Measurements from ENCODE around the gene CNPY1.
A peak's percentile ranks its signal among the peaks of the same experiment; 100 is the strongest.
"Not testable (repeated sequence)": the region's sequence is repeated elsewhere in the genome, so short reads cannot be mapped to it uniquely, and the experiment has no call there.

CNPY1 gene

GRCh38 chr7:155546449-155546848 lies at the start of gene CNPY1:
TSS of gene CNPY1 (minus strand) at chr7:155546559. CDS start at chr7:155545929, 630 bp downstream.
- not testable (repeated sequence) for DNase-seq (ENCODE audit: low read depth, low spot score)

DNA sequence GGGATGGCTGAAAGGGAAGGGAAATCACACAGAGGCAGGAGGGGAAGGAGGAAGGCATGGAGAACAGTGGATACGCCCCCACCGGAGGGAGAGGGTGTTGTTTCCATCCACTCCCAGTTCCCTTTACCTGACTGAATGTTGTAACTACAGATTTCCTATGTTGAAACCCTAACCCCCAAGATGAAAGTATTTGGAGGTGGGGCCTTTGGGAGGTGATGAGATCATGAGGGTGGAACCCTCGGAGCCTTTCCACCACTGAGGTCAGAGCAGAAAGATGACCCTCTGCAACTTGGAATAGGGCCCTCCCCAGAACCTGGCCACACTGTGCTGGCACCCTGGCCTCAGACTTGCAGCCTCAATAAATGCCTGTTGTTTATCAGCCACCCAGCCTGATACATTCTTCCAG lies 48.6 kb upstream of the CNPY1 start:
- peak; percentile 44 for DNase-seq (ENCODE audit: low read depth, low spot score)

DNA sequence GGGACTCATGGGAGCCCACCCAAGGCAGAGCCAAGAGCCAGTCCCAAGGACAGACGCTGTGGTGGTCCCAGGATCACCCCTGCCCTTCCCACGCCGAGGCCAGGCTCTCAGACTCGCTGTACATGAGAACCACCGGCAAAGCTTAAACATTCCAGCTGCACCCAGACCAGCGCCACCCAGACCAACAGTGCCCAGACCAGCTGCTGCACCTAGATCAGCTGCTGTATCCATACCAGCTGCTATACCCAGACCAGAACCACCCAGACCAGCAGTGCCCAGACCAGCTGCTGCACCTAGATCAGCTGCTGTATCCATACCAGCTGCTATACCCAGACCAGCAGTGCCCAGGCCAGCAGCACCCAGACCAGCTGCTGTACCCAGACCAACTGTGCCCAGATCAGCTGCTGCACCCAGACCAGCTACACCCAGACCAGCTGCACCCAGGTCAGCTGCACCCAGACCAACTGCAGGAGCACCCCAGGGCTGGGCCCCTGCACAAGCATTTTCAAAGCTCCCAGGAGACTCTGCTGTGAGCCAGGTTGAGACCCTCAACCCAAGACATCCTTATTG lies 47.9 kb upstream of the CNPY1 start:
- no peak for DNase-seq (ENCODE audit: low read depth, low spot score)

DNA sequence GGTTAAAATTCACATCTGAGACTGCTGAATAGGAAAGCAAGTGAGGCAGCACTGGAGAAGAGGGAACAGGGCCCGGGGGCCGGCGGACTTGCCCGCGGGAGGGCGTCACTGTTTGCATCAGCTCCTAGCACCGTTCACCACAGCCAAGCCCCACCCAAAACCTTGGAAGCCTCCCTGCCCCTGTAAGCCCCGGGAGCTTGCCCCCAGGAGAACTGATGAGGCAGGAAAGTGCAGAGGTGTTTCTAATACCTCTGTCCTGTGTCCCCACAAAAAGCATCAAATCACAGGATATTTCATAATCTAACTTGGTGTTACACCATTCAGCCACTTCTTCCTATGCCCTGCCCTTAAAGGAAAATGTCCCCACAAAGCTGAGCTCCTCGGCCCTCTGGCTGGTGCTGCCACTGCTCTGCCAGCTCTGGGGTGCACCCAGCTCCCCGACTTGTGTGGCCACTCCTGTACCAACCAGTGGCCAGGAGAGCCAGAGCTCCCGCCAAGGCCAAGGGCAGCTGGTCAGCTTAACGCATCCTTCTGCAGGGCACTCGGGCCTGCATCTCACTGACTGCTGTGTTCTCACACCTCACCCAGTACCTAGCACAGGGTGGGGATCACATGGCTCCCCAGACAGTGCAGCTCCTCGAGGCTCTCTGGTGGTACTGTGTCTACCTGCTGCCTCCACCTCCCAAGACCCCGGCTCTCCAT lies 47.3 kb upstream of the CNPY1 start:
- DNase-seq (ENCODE audit: low read depth, low spot score) = no peak

- no peak for DNase-seq (ENCODE audit: low read depth, low spot score)
Measured at GRCh38 chr7:155591055-155591775, 44.9 kb upstream of the CNPY1 start.

DNA sequence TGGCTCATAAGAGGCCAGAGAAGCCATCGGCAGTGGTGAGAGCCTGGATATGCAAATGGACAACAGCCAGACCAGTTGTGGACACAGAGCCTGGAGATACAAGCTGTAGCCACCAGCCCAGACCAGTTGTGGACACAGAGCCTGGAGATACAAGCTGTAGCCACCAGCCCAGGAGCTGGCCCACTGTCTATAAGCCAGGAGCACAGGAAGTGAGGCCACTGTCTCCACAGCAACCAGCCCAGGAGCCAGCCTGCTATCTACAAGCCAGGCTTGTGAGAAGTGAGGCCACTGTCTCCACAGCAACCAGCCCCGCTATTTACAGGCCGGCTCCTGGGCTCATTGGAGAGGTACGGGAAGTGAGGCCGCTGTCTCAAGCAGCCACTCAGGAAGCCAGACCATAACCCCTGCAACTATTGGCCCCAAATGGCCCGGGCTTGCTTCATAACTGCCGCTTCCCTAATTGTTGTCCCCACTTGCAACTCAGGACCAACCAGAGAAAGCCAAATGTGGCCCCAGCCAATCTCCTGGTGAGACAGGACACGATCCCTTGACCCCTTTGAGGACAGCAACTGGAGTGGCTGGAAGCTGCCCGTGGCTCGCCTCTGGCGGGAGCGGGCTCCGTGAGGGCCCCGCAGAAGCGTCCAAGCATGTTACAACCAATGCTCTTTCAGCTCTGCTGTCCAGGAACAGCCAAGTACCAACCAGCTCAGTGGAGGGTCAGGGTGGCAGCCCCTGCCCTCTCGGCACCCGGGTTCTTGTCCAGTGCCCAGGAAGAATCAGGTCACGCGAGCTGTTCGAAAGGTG lies 44.1 kb upstream of the CNPY1 start:
- DNase-seq (ENCODE audit: low read depth, low spot score) = peak; percentile 80

DNA sequence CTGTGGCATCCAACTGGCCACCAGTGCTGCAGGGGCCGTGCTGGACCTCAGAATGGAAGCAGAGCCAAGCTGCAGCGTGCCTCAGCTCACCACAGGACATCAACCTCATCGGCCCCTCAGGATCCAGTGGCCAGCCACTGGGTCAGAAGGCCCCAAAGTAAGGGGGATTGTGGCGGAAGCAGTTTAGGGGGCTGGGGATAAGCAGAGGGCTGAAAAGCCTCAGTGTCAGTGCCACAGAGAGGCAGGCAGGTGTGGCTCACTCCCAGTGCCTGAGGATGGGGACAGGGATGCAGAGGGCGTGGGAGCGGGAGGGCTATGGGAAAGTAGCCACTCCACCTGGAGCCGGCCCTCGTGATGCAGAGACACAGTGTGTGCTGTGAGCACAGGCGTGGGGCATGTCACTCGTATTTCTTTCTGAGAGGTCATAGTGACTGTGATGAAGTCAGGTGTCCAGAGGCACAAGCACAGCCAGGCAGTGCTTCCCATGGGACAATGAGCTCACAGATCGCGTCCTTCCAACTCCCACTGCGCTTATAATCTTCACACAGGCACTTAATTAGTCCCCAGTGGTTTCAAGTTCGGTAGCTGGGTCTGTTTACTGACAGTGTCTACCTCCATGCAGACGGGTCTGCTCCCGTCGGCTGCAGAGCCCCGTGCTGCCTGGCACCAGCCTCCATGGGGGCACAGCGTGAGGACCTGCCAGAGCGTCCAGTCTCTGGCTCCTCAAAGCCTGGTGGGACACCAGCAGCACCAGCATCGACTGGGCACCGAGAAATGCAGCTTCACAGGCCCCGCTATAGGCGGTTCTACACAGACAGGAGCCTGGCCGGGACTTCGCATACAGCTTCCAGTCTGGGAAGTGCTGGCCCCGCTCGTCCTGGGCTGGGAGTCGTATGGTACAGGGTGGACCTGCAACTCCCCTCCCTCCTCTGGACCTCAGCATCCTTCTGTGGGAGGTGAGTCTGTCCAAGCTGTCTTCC lies 42.9 kb upstream of the CNPY1 start:
- no peak for DNase-seq (ENCODE audit: low read depth, low spot score)

- no peak for DNase-seq (ENCODE audit: low read depth, low spot score)
Measured at GRCh38 chr7:155588468-155588998, 42.2 kb upstream of the CNPY1 start.

GRCh38 chr7:155587486-155587885 lies 41.1 kb upstream of the CNPY1 start:
- no peak for DNase-seq (ENCODE audit: low read depth, low spot score)

GRCh38 chr7:155586843-155587440 lies 40.6 kb upstream of the CNPY1 start:
- DNase-seq (ENCODE audit: low read depth, low spot score) = no peak

DNA sequence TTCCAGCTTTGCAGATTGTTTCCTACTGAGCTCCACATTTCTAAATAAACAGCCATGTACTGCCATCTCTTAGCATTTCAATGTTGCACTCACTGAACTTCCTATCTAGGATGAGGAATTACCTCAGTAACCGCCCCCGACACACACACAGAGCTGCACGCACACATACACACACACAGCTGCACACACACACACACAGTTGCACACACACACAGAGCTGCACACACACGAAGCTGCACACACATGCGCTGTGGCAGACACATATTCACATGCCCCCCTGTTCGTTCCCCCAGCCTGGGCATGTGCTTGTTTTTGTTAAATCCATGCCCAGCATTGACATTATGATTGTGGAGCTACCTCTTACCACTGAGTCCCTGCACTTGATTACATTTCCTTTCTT lies 39.6 kb upstream of the CNPY1 start:
- DNase-seq (ENCODE audit: low read depth, low spot score) = no peak

- no peak for DNase-seq (ENCODE audit: low read depth, low spot score)
Measured at GRCh38 chr7:155585532-155585895, 39.2 kb upstream of the CNPY1 start.

DNA sequence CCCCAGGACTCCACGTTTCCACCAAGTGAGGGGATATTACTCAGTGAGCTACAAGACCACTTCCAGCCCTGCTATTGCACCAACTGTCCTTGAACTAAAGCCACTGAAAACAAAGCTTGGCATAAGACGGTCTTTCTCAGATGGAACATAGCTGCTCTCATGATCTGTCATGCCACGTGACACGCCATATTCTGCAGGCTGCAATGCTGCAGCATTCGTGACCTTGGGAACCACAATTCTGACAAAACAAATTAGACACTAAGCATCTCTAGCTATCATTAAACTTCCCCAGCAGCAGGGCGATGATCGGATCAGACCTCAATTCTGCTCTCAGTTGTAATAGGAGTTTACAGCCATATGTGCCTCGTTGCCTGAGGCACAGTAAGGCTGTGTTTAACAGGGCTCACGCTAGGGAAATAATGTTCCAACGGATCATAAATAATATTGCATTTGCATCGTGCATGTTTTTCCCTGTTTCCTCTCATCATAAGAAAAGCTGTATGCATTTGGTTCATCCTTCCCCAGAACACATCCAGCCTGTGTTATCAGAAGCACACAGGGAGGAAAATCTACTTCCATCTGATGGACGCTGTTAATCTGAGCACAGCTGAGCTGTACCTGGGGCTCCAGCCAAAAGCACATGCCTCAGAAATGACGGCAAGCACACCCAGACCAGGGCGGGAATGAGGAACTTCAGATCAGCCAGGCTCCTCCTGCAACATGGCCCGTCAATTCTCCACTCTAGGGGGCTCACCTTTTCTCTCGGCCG lies 38.6 kb upstream of the CNPY1 start:
- DNase-seq (ENCODE audit: low read depth, low spot score) = no peak

GRCh38 chr7:155584261-155584660 lies 37.9 kb upstream of the CNPY1 start:
- DNase-seq (ENCODE audit: low read depth, low spot score) = no peak

DNA sequence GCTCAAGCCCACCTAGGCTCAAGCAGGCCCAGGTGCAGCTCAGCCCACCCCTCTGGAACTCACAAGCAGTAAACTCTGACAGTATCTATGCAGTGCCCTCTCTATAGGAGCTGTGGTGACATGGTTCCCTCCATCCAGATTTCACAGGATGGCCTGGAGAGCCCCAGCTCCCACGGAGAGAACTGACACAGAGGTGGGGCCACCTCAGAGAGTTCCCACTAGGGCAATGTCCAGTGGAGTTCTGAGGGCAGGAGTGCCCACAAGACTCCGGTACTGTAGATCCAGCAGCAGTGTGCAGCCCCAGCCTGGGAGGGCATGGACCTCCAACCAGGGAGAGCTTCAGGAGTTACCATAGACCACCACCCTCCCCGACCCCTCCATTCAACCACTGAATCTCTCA lies 37.3 kb upstream of the CNPY1 start:
- no peak for DNase-seq (ENCODE audit: low read depth, low spot score)

DNA sequence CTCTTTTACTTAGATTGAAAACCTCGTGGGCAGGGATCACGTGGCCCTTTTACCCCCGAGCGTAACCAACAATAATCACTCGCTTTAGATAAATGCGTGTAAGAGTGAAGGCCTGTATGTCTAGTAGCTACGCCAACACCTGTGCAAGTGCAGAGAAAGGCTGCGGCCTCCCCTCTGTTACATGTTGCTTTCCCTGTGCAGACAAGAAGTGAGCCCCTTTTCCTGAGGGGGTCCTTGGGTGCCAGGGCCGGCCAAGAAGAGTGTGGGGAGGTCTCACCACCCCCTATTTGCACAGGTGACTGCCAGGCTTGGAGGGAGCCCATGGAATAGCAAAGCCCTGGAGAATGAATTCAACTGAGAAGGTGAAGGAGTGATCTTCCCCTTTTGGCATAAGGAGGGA lies 35.6 kb upstream of the CNPY1 start:
- DNase-seq (ENCODE audit: low read depth, low spot score) = no peak

DNA sequence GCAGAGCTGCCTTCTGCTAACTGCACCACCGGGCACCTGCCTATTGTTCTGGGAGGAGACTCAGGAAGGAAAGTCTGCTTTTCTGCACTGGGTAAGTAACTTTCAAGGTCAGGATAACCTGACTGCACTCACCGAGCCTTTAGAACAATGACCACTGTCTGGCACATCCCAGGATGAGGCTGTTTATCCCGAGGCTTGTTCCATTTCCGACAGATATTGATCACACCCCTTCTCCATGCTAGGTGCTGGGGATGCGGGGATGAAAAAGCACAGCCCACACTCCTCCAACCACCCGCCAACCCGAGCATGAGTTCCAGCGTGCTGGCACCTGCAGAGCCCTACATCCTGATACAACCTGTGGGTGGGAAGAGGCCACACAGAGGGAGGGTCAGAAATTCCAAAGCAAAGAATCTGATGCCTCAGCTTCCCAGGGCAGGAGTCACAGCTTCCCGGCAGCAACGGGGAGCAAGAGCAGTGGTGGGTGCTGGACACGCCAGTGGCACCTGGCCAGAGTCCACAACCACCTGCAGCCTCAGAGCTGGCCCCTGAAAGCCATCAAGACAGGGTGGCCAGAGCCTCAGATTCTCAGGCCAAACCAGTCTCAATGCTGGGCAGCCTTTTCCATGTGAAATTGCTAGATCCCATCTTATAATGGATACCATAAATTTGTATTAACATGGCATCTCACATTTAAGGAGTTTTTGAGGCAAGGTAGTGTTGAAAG lies 34.9 kb upstream of the CNPY1 start:
- no peak for DNase-seq (ENCODE audit: low read depth, low spot score)

DNA sequence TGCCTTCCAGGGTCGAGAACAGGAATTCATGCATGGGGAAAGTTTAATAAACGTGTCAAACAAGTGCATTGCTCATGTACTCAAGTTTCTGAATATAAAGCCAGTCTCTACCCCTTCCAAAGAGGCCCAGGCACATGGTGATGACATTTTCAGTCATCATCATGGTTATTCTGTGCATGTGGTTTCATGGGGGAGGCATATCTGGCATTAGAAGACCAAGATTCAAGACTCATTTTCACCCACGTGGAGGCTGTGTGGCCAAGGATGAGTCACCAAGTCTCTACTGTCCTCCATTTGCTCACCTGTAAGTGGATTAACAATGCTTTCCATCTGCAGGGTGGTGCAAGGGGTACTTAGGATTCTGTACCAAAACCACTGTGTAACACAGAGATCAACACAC lies 34.0 kb upstream of the CNPY1 start:
- no peak for DNase-seq (ENCODE audit: low read depth, low spot score)

- no peak for DNase-seq (ENCODE audit: low read depth, low spot score)
Measured at GRCh38 chr7:155579565-155579964, 33.2 kb upstream of the CNPY1 start.
